Upper lobe of right lung (tissue), 1 donor: ENCODE results near the gene TNFAIP2. TPM values are rescaled to one million over a fixed set of nuclear protein-coding genes. Genes with fewer than 3 reads are reported as not detected.
"Not testable (repeated sequence)": the region's sequence is repeated elsewhere in the genome, so short reads cannot be mapped to it uniquely, and the experiment has no call there.

Experiments
- ATAC-seq: fragments of 200-7000 bp; cut with Tn5 transposase; one replicate; pipeline ENCODE4 v1.9.1; 2020; ENCODE audit warnings: mild to moderate bottlenecking, moderate library complexity
- DNase-seq: peaks from one replicate; pipeline ENCODE4 v3.0.0-alpha.2; 2020
- H3K27ac ChIP-seq: fragments of 200-600 bp; one replicate; pipeline ENCODE4 v1.8.0; 2022
- H3K27me3 ChIP-seq: fragments of 200-600 bp; one replicate; pipeline ENCODE4 v1.8.0; 2022; ENCODE audit warnings: mild to moderate bottlenecking
- H3K36me3 ChIP-seq: fragments of 200-600 bp; one replicate; pipeline ENCODE4 v1.8.0; 2022
- H3K4me1 ChIP-seq: fragments of 200-600 bp; one replicate; pipeline ENCODE4 v1.8.0; 2022
- H3K4me3 ChIP-seq: fragments of 200-600 bp; one replicate; pipeline ENCODE4 v1.8.0; 2022; ENCODE audit warnings: mild to moderate bottlenecking
- H3K9me3 ChIP-seq: fragments of 200-600 bp; one replicate; pipeline ENCODE4 v1.8.0; 2022
- intact Hi-C: fragments of 100-400 bp; cut with DNase I; formaldehyde crosslinking; loops from one replicate; pipeline ENCODE4 v1.11.0; 2022
- total RNA-seq: library from RNA; stranded (reverse); fragmentation: NEBNext Ultra II Directional; extraction: Animal tissue kit (Norgen Biotek cat#: 25700); gene quantifications from one replicate; pipeline ENCODE4 v1.2.1, GENCODE V29; 2021
- TF ChIP-seq, protein P1 (sequence below): fragments of 200-600 bp; IDR thresholded peaks from one replicate; pipeline ENCODE4 v1.8.0; 2022; ENCODE audit warnings: antibody characterized with exemption
- donor health status: DM: no; HTN: yes; CAD: no; lungs with severe emphysema.

TNFAIP2 gene
- total RNA-seq, 1 donor from 2014 or later, result 158 TPM

DNA sequence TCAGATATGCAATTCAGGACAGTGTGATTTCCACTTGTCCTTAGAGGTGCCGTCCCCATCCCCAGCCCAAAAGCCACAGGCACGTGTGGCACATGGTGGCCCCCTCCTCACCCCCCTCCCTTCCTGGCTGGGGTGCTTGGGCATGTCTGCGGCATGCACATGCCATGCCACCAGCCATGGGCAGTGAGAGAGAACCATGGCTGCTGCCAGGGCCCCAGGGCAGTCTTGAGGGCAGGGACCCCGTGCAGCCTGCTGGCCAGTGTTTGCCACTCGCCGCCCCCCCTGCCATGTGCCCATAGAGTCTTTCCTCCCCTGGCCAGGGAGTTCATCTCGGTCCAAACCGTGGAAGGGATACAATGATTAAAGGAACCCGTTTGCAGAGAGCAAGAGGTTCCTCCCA, 41.5 kb downstream of the TNFAIP2 start:
- Histone ChIP-seq H3K9me3 (peaks cover 4% of the 10 kb centered on the region), H3K27me3 (no peaks in the 10 kb centered on the region), H3K4me3 (no peak overlapping the region), H3K36me3 (no peaks in the 10 kb centered on the region), H3K4me1 (peaks cover 3% of the 10 kb centered on the region), H3K27ac (no peak overlapping the region)
- ATAC-seq (no peak), DNase-seq (no peak)
- intact Hi-C loops, result no loop called here
- TF ChIP-seq, protein P1, sequence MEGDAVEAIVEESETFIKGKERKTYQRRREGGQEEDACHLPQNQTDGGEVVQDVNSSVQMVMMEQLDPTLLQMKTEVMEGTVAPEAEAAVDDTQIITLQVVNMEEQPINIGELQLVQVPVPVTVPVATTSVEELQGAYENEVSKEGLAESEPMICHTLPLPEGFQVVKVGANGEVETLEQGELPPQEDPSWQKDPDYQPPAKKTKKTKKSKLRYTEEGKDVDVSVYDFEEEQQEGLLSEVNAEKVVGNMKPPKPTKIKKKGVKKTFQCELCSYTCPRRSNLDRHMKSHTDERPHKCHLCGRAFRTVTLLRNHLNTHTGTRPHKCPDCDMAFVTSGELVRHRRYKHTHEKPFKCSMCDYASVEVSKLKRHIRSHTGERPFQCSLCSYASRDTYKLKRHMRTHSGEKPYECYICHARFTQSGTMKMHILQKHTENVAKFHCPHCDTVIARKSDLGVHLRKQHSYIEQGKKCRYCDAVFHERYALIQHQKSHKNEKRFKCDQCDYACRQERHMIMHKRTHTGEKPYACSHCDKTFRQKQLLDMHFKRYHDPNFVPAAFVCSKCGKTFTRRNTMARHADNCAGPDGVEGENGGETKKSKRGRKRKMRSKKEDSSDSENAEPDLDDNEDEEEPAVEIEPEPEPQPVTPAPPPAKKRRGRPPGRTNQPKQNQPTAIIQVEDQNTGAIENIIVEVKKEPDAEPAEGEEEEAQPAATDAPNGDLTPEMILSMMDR, result no peak

DNA sequence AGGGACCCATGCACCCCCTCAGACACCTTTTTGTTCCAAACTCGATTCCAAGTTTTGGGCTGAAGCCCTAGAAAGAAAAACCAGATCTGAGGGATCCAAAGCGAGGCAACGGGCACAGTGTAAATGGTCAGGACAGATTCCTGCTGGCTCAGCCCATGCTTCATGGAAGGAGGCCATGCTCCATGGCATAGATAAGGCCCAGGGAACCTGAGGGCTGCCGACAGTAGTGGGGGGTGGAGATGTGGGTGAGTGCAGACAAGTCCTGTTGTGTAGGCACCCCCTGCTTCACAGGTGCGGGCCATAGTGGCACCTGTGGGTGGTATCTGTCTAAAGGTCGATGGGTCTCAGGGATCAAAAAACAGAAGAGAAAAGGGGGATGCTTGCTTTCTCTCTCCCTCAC, 42.1 kb downstream of the TNFAIP2 start:
- Histone ChIP-seq H3K36me3 (no peaks in the 10 kb centered on the region), H3K4me3 (no peak overlapping the region), H3K4me1 (peaks cover 3% of the 10 kb centered on the region), H3K27me3 (no peaks in the 10 kb centered on the region), H3K9me3 (peaks cover 4% of the 10 kb centered on the region), H3K27ac (no peak overlapping the region)
- DNase-seq (no peak), ATAC-seq (no peak)
- TF ChIP-seq, protein P1, result no peak
- intact Hi-C loops, result no loop called here

DNA sequence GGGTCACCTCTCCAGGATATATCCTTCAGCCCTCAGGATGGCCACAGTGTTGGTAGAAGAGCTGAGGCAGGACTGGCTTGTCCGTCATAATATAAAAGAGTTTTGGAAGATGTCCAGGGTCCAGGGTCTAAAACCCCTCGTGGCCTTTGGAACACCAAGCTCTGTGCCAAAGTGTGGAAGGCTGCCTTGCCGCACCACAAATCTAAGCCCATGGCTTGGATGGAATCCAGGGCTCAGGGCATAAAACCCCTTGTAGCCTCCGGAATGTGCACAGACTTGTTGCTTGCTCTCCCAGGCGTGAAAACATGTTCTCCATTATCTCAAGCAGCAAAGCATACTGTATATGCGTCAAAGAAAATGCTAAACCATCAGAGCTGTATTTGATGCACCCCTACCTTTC, 46.7 kb downstream of the TNFAIP2 start:
- Histone ChIP-seq H3K27me3 (no peaks in the 10 kb centered on the region), H3K4me1 (no peaks in the 10 kb centered on the region), H3K27ac (no peak overlapping the region), H3K9me3 (peaks cover 4% of the 10 kb centered on the region), H3K36me3 (no peaks in the 10 kb centered on the region), H3K4me3 (no peak overlapping the region)
- TF ChIP-seq, protein P1, result no peak
- intact Hi-C loops, result no loop called here
- ATAC-seq, result no peak
- no peak for DNase-seq

DNA sequence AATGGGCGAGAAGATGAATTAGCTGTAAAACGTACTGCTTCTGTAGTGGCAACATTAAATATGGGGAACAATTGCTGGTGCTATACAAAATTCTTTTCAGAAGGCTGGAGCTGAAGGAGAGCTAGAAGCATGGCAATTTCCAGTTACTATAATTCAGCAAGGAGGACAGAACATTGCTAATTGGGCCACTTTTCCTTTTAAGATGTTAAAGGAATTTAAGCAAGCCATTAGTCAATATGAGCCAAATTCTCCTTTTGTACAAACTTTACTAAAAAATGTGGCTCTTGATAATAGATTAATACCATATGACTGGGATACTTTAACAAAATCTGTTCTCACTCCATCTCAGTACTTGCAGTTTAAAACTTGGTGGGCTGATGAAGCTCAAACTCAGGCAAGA, 47.9 kb downstream of the TNFAIP2 start:
- H3K9me3 ChIP-seq, intact Hi-C loops, DNase-seq, H3K36me3 ChIP-seq, H3K27me3 ChIP-seq, H3K27ac ChIP-seq, ATAC-seq, H3K4me3 ChIP-seq, H3K4me1 ChIP-seq: not testable (repeated sequence)

DNA sequence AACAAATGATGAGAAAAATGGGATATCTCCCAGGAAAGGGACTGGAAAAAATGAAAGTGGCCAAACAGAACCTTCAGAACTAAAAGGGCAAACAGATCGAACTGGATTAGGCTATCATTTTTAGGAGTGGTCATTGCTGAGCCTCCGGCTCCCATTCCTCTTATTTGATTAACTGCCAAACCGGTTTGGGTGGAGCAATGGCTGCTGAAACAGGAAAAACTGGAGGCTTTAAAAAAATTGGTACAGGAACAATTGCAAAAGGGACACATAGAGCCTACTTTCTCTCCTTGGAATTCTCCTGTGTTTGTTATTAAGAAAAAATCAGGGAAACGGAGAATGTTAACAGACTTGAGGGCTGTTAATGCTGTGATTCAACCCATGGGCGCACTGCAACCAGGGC, 49.7 kb downstream of the TNFAIP2 start:
- H3K27me3 ChIP-seq, result no peaks in the 10 kb centered on the region
- no peaks in the 10 kb centered on the region for H3K36me3 ChIP-seq
- no peak overlapping the region for H3K27ac ChIP-seq
- no peaks in the 10 kb centered on the region for H3K4me1 ChIP-seq
- peaks cover 4% of the 10 kb centered on the region for H3K9me3 ChIP-seq
- TF ChIP-seq, protein P1, result no peak
- DNase-seq, result no peak
- ATAC-seq, result no peak
- no peak overlapping the region for H3K4me3 ChIP-seq
- intact Hi-C loops, result no loop called here

DNA sequence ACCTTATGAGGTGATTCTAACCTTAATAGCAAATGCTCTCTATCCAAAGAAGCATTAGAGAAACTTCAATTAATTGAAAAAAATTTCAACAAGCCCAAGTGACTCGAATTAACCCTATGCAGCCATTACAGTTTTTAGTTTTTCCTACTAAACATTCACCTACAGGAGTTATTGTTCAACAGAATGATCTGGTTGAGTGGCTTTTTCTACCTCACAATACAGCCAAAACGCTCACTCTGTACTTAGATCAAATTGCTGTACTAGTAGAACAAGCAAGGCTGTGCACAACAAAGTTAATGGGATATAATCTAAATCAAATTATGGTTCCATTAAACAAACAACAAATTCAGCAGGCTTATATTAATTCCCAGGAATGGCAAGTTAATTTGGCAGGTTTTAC, 50.6 kb downstream of the TNFAIP2 start:
- H3K9me3 ChIP-seq, H3K27ac ChIP-seq, DNase-seq, H3K27me3 ChIP-seq, H3K4me3 ChIP-seq, H3K36me3 ChIP-seq, intact Hi-C loops, ATAC-seq, H3K4me1 ChIP-seq: not testable (repeated sequence)

DNA sequence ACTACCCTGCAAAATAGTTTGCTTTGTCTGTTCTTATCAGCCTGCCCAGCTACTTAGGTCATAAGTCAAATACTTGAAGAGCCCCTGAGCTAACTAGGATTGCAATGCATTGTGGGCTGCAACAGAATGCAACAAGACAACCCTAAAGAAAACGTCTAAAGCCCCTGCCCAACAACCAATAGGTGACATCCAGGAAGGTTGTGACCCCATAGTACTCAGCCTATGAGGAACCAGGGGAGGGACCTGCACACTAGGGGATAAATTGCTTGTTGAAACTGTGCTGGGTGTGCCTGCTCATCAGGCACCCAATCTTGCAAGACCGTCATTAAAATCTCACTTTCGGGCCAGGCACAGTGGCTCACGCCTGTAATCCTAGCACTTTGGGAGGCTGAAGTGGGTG, 52.9 kb downstream of the TNFAIP2 start:
- intact Hi-C loops, H3K4me1 ChIP-seq, H3K9me3 ChIP-seq, H3K36me3 ChIP-seq, DNase-seq, H3K27ac ChIP-seq, H3K27me3 ChIP-seq, ATAC-seq, H3K4me3 ChIP-seq: not testable (repeated sequence)
